Measurements from ENCODE around the gene MCM10.
A peak's percentile ranks its signal among the peaks of the same experiment; 100 is the strongest.
"Not testable (repeated sequence)": the region's sequence is repeated elsewhere in the genome, so short reads cannot be mapped to it uniquely, and the experiment has no call there.

Gene MCM10

GRCh38 chr10:13160934-13161856, at the start of gene MCM10:
Gene MCM10, plus strand, starts transcription at chr10:13161558. Its CDS starts 2,645 bp downstream, at chr10:13164203.
- DNase-seq, result peak; percentile 99

- no peak for DNase-seq
These were observed 47.8 kb upstream of the MCM10 start for GRCh38 chr10:13113544-13113943.

GRCh38 chr10:13115832-13116803, 45.2 kb upstream of the MCM10 start:
- no peak for DNase-seq

GRCh38 chr10:13117841-13118783, 43.2 kb upstream of the MCM10 start:
- no peak for DNase-seq

GRCh38 chr10:13118784-13119410, 42.5 kb upstream of the MCM10 start:
- DNase-seq, result no peak

- no peak for DNase-seq
These were observed 40.4 kb upstream of the MCM10 start for GRCh38 chr10:13120786-13121499.

- DNase-seq, result no peak
These were observed 39.9 kb upstream of the MCM10 start for GRCh38 chr10:13121500-13121854.

- DNase-seq, result no peak
These were observed 24.7 kb upstream of the MCM10 start for GRCh38 chr10:13136651-13137050.

- DNase-seq, result no peak
These were observed 22.2 kb upstream of the MCM10 start for GRCh38 chr10:13139150-13139549.

- DNase-seq, result no peak
These were observed 21.7 kb upstream of the MCM10 start for GRCh38 chr10:13139676-13140075.

- no peak for DNase-seq
These were observed 20.6 kb upstream of the MCM10 start for GRCh38 chr10:13140627-13141190.

- peak; percentile 66 for DNase-seq
These were observed 17.6 kb upstream of the MCM10 start for GRCh38 chr10:13143766-13144165.

- DNase-seq, result no peak
These were observed 16.5 kb upstream of the MCM10 start for GRCh38 chr10:13144814-13145213.

GRCh38 chr10:13146379-13146778, 15.0 kb upstream of the MCM10 start:
- peak; percentile 56 for DNase-seq

GRCh38 chr10:13147161-13147560, 14.2 kb upstream of the MCM10 start:
- no peak for DNase-seq

GRCh38 chr10:13152296-13152695, 9.1 kb upstream of the MCM10 start:
- DNase-seq, result no peak

GRCh38 chr10:13155860-13156259, 5.5 kb upstream of the MCM10 start:
- not testable (repeated sequence) for DNase-seq

- DNase-seq, result no peak
These were observed 3.0 kb upstream of the MCM10 start for GRCh38 chr10:13158401-13158800.

- no peak for DNase-seq
These were observed 506 bp downstream of the MCM10 start for GRCh38 chr10:13161857-13162271.

GRCh38 chr10:13163859-13164258, 2.5 kb downstream of the MCM10 start:
- DNase-seq, result no peak

GRCh38 chr10:13165177-13165576, 3.8 kb downstream of the MCM10 start:
- DNase-seq, result no peak

Data from NCI-H226 (cell line).